ENCODE measurements around the gene TENT4B.

Gene TENT4B

GRCh38 chr16:50152807-50153595 is at the start of gene TENT4B:
TSS of gene TENT4B (plus strand) at chr16:50153306. CDS start at chr16:50153622, 316 bp downstream.
- TF ChIP-seq CTCF (IDR thresholded peaks at IDR 0.05; ENCODE audit: insufficient read depth, missing control alignments), result no peak
- peak; percentile 46 for DNase-seq (ENCODE audit: insufficient read length, low spot score)

GRCh38 chr16:50103764-50104163 is 49.3 kb upstream of the TENT4B start:
- no peak for TF ChIP-seq CTCF (IDR thresholded peaks at IDR 0.05; ENCODE audit: insufficient read depth, missing control alignments)
- DNase-seq (ENCODE audit: insufficient read length, low spot score), result no peak
- no peak for FAIRE-seq

More at GRCh38 chr16:50152807-50153595, at the start of gene TENT4B:
- FAIRE-seq, result no peak

GRCh38 chr16:50114357-50115129 is 38.6 kb upstream of the TENT4B start:
- no peak for DNase-seq (ENCODE audit: insufficient read length, low spot score)

GRCh38 chr16:50120711-50121110 is 32.4 kb upstream of the TENT4B start:
- TF ChIP-seq CTCF (IDR thresholded peaks at IDR 0.05; ENCODE audit: insufficient read depth, missing control alignments), result no peak
- DNase-seq (ENCODE audit: insufficient read length, low spot score) (no peak), FAIRE-seq (no peak)

More at GRCh38 chr16:50114357-50115129, 38.6 kb upstream of the TENT4B start:
- no peak for TF ChIP-seq CTCF (IDR thresholded peaks at IDR 0.05; ENCODE audit: insufficient read depth, missing control alignments)
- no peak for FAIRE-seq

GRCh38 chr16:50121278-50121677 is 31.8 kb upstream of the TENT4B start:
- TF ChIP-seq CTCF (IDR thresholded peaks at IDR 0.05; ENCODE audit: insufficient read depth, missing control alignments), result no peak
- DNase-seq (ENCODE audit: insufficient read length, low spot score) (no peak), FAIRE-seq (no peak)

GRCh38 chr16:50121721-50122445 is 31.2 kb upstream of the TENT4B start:
- no peak for DNase-seq (ENCODE audit: insufficient read length, low spot score)
- no peak for TF ChIP-seq CTCF (IDR thresholded peaks at IDR 0.05; ENCODE audit: insufficient read depth, missing control alignments)
- no peak for FAIRE-seq

Data from D721Med (cell line).